Glutamatergic neuron (in vitro differentiated cells): ENCODE results near the gene RNF38. TPM values are rescaled to one million over a fixed set of nuclear protein-coding genes. Genes with fewer than 3 reads are reported as not detected.

Source experiments
- DNase-seq: peaks from one replicate; pipeline ENCODE4 v3.0.0; 2022
- H3K27ac Mint-ChIP-seq: one replicate; pipeline ENCODE4 v1.8.0; 2020; ENCODE audit warnings: mild to moderate bottlenecking, mixed read lengths, inconsistent platforms; ENCODE audit not compliant: unreplicated experiment
- H3K27me3 Mint-ChIP-seq: one replicate; pipeline ENCODE4 v1.8.0; 2020; ENCODE audit warnings: mild to moderate bottlenecking, moderate library complexity, mixed read lengths, inconsistent platforms; ENCODE audit not compliant: unreplicated experiment
- H3K36me3 Mint-ChIP-seq: one replicate; pipeline ENCODE4 v1.8.0; 2020; ENCODE audit warnings: mild to moderate bottlenecking, mixed read lengths, inconsistent platforms; ENCODE audit not compliant: unreplicated experiment
- H3K4me1 Mint-ChIP-seq: one replicate; pipeline ENCODE4 v1.8.0; 2020; ENCODE audit warnings: mild to moderate bottlenecking, low read depth, mixed read lengths, inconsistent platforms; ENCODE audit not compliant: unreplicated experiment
- H3K4me3 Mint-ChIP-seq: one replicate; pipeline ENCODE4 v1.8.0; 2020; ENCODE audit warnings: mild to moderate bottlenecking, mixed read lengths, inconsistent platforms; ENCODE audit not compliant: unreplicated experiment
- H3K9me3 Mint-ChIP-seq: one replicate; pipeline ENCODE4 v1.8.0; 2020; ENCODE audit warnings: mild to moderate bottlenecking, moderate library complexity, mixed read lengths, inconsistent platforms; ENCODE audit not compliant: unreplicated experiment
- CTCF ChIP-seq: fragments of 200-600 bp; sonication (generic); IDR thresholded peaks from one replicate; pipeline ENCODE4 v1.5.0; 2021; ENCODE audit not compliant: partially characterized antibody, unreplicated experiment
- total RNA-seq: library from RNA; stranded (reverse); fragmentation: NEBNext Ultra II Directional; extraction: Animal tissue kit (Norgen Biotek cat#: 25700); gene quantifications from one replicate; pipeline ENCODE4 v1.2.1, GENCODE V29; 2021; ENCODE audit not compliant: unreplicated experiment

The RNF38 gene
- total RNA-seq, 1 donor from 2014 or later, result 129 TPM

- Mint-ChIP-seq H3K27me3 (no peaks in the 10 kb centered on the region), H3K36me3 (no peaks in the 10 kb centered on the region), H3K9me3 (peaks cover 2% of the 10 kb centered on the region), H3K4me3 (no peak overlapping the region), H3K4me1 (peaks cover 4% of the 10 kb centered on the region), H3K27ac (peak overlapping the region; percentile 34)
- TF ChIP-seq CTCF, result peak; percentile 89
- DNase-seq, result peak; percentile 38
These were observed 7.2 kb upstream of the RNF38 start for GRCh38 chr9:36407122-36407723.

GRCh38 chr9:36402536-36402935 is 2.5 kb upstream of the RNF38 start:
- Mint-ChIP-seq H3K9me3 (peaks cover 11% of the 10 kb centered on the region), H3K4me1 (peaks cover 17% of the 10 kb centered on the region), H3K27ac (no peak overlapping the region), H3K36me3 (no peaks in the 10 kb centered on the region), H3K27me3 (peaks cover 9% of the 10 kb centered on the region), H3K4me3 (no peak overlapping the region)
- no peak for DNase-seq
- TF ChIP-seq CTCF, result no peak

GRCh38 chr9:36401897-36402480 is 1.9 kb upstream of the RNF38 start:
- Mint-ChIP-seq H3K36me3 (no peaks in the 10 kb centered on the region), H3K27ac (peak overlapping the region; percentile 92)

GRCh38 chr9:36401164-36401740 is 1.2 kb upstream of the RNF38 start:
- H3K4me3 Mint-ChIP-seq, result peak overlapping the region; percentile 87
- peaks cover 11% of the 10 kb centered on the region for H3K9me3 Mint-ChIP-seq
- H3K27ac Mint-ChIP-seq, result peak overlapping the region; percentile 98
- H3K27me3 Mint-ChIP-seq, result peaks cover 9% of the 10 kb centered on the region
- no peak for TF ChIP-seq CTCF
- H3K4me1 Mint-ChIP-seq, result peaks cover 18% of the 10 kb centered on the region
- H3K36me3 Mint-ChIP-seq, result no peaks in the 10 kb centered on the region
- DNase-seq, result no peak

More at GRCh38 chr9:36401897-36402480, 1.9 kb upstream of the RNF38 start:
- Mint-ChIP-seq H3K9me3 (peaks cover 11% of the 10 kb centered on the region), H3K27me3 (peaks cover 9% of the 10 kb centered on the region), H3K4me3 (peak overlapping the region; percentile 87), H3K4me1 (peaks cover 13% of the 10 kb centered on the region)
- no peak for DNase-seq
- TF ChIP-seq CTCF, result no peak
